Liver (tissue), 9 donors: ENCODE measurements around the gene AIG1. TPM values are rescaled to one million over a fixed set of nuclear protein-coding genes. Genes with fewer than 3 reads are reported as not detected.

Experiments
- DNase-seq: peaks from one replicate; pipeline ENCODE4 v3.0.0-alpha.2; 2017; ENCODE audit warnings: low spot score
- H3K27ac ChIP-seq, 2 donors: one replicate each; pipeline ENCODE4 v1.7.0; 2013; ENCODE audit warnings: inconsistent platforms in 2 of 2, low read length in 2 of 2, control low read depth in 1 of 2, low read depth in 1 of 2, mild to moderate bottlenecking in 1 of 2
- H3K27me3 ChIP-seq, 4 donors: one replicate each; pipeline versions ENCODE4 v1.6.1 to v1.7.0; 2013; ENCODE audit warnings: low read length in 3 of 4, inconsistent platforms in 1 of 4, mild to moderate bottlenecking in 1 of 4, moderate library complexity in 1 of 4; ENCODE audit not compliant: control insufficient read depth in 4 of 4, insufficient read depth in 4 of 4
- H3K36me3 ChIP-seq, 4 donors: one replicate each; pipeline versions ENCODE4 v1.6.1 to v1.7.0; 2013; ENCODE audit warnings: low read length in 3 of 4, mild to moderate bottlenecking in 3 of 4, low read depth in 1 of 4, moderate library complexity in 1 of 4; ENCODE audit not compliant: control insufficient read depth in 4 of 4, insufficient read depth in 3 of 4
- H3K4me1 ChIP-seq, 4 donors: one replicate each; pipeline versions ENCODE4 v1.6.1 to v1.7.0; 2013; ENCODE audit warnings: low read length in 3 of 4, mild to moderate bottlenecking in 3 of 4, moderate library complexity in 1 of 4; ENCODE audit not compliant: control insufficient read depth in 4 of 4, insufficient read depth in 4 of 4
- H3K4me3 ChIP-seq, 3 donors: one replicate each; pipeline versions ENCODE4 v1.6.1 to v1.7.0; 2013; ENCODE audit warnings: low read length in 3 of 3, control low read depth in 1 of 3, low read depth in 1 of 3, mild to moderate bottlenecking in 1 of 3
- H3K9ac ChIP-seq, 2 donors: one replicate each; pipeline ENCODE4 v1.7.0; 2013; ENCODE audit warnings: low read length in 2 of 2, mild to moderate bottlenecking in 2 of 2, moderate library complexity in 2 of 2, control low read depth in 1 of 2, low read depth in 1 of 2
- H3K9me3 ChIP-seq, 4 donors: one replicate each; pipeline versions ENCODE4 v1.6.1 to v1.7.0; 2013; ENCODE audit warnings: low read length in 3 of 4; ENCODE audit not compliant: control insufficient read depth in 4 of 4
- EGR1 ChIP-seq, 2 donors: IDR thresholded peaks; 2 replicates each; pipeline ENCODE4 v1.6.1; 2016 to 2018; ENCODE audit warnings: antibody characterized with exemption in 2 of 2, low read depth in 2 of 2
- FOXA2 ChIP-seq: IDR thresholded peaks from 2 replicates; pipeline ENCODE4 v1.6.1; 2016; ENCODE audit warnings: antibody characterized with exemption
- HNF4A ChIP-seq, 2 donors: conservative IDR thresholded peaks; 2 replicates each; pipeline ENCODE4 v1.6.1; 2016; ENCODE audit warnings: antibody characterized with exemption in 2 of 2, mild to moderate bottlenecking in 2 of 2
- HNF4G ChIP-seq: IDR thresholded peaks from 2 replicates; pipeline ENCODE4 v1.6.1; 2016; ENCODE audit warnings: antibody characterized with exemption
- JUND ChIP-seq, 2 donors: IDR thresholded peaks; 2 replicates each; pipeline ENCODE4 v1.6.1; 2016; ENCODE audit warnings: antibody characterized with exemption in 2 of 2
- NR2F2 ChIP-seq: IDR thresholded peaks from 2 replicates; pipeline ENCODE4 v1.6.1; 2016; ENCODE audit warnings: antibody characterized with exemption
- RAD21 ChIP-seq, 2 donors: IDR thresholded peaks; 2 replicates each; pipeline ENCODE4 v1.6.1; 2016; ENCODE audit warnings: antibody characterized with exemption in 2 of 2, mild to moderate bottlenecking in 2 of 2
- SP1 ChIP-seq: IDR thresholded peaks from 2 replicates; pipeline ENCODE4 v1.6.1; 2018; ENCODE audit warnings: antibody characterized with exemption, mild to moderate bottlenecking
- TAF1 ChIP-seq: conservative IDR thresholded peaks from 2 replicates; pipeline ENCODE4 v1.6.1; 2016; ENCODE audit warnings: antibody characterized with exemption, mild to moderate bottlenecking
- YY1 ChIP-seq: IDR thresholded peaks from 2 replicates; pipeline ENCODE4 v1.6.1; 2016; ENCODE audit warnings: antibody characterized with exemption, mild to moderate bottlenecking
- ZBTB33 ChIP-seq: IDR thresholded peaks from 2 replicates; pipeline ENCODE4 v1.6.1; 2016; ENCODE audit warnings: antibody characterized with exemption
- WGBS: extraction: QIAGEN DNeasy Blood & Tissue Kit; methylation state at CpG from one replicate; pipeline ENCODE4 v1.1.7; 2013; 5-methylcytosine and 5-hydroxymethylcytosine counted together
- polyA plus RNA-seq, 2 donors: library from polyadenylated mRNA; stranded (reverse) in 1 of 2; unstranded in 1 of 2; fragments of 200-250 nt in 1 of 2; fragments of >200 nt in 1 of 2; fragmentation: Nextera tagmentation in 1 of 2; extraction: Ambion mirVana in 1 of 2; gene quantifications; one replicate each; pipeline versions ENCODE4 v1.2.1 to v1.2.3, GENCODE V29; 2013 to 2015
- total RNA-seq, 2 donors: library from RNA; depleted of rRNA; stranded (reverse); fragments of >200 nt; gene quantifications; one replicate each; pipeline ENCODE4 v1.2.3, GENCODE V29; 2014
- TF ChIP-seq, protein P1 (sequence below): IDR thresholded peaks from 2 replicates; pipeline ENCODE4 v1.6.1; 2016; ENCODE audit warnings: antibody characterized with exemption
- TF ChIP-seq, protein P2 (sequence below): fragments of 150-350 bp; IDR thresholded peaks from 2 replicates; pipeline ENCODE4 v1.5.1; 2017; ENCODE audit warnings: improper control_type of control experiment, low read depth, low read length; ENCODE audit not compliant: missing input control
- TF ChIP-seq, protein P3 (sequence below): IDR thresholded peaks from 2 replicates; pipeline ENCODE4 v1.6.1; 2016; ENCODE audit warnings: antibody characterized with exemption, mild to moderate bottlenecking
- donor health status: healthy.
- donor health status: healthy.
- donor health status: healthy.
- donor health status: healthy.
- donor health status: healthy.

AIG1 gene
- total and polyA plus RNA-seq, 4 donors = 74.8 to 169 (median 121) TPM

DNA sequence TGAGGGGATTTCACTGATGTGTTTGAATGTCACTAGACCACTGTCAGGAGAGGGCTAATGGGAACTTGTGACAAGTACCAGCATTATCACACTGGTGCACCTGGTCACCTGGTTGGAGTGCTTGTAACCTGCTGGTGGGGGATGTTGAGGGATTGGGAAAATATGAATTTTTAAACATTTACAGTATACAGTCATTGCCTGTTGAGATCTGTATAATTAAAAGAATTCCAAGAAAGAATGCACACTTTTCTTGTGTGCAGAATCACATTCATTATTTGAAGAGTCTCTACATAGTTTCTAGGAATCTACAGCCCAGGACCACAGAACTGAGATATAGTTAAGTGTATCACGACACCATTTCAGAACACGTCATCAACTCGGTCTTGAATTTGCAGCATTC, 118.4 kb downstream of the AIG1 start:
- Histone ChIP-seq H3K9ac (no peak overlapping the region), H3K4me1 (peaks cover 0 to 7% (median 0%) of the 10 kb centered on the region in 4 donors), H3K4me3 (no peak overlapping the region), H3K27me3 (no peaks in the 10 kb centered on the region), H3K36me3 (peaks cover 0 to 9% (median 5%) of the 10 kb centered on the region in 4 donors), H3K9me3 (no peaks in the 10 kb centered on the region), H3K27ac (no peak overlapping the region)
- TF ChIP-seq TAF1 = no peak
- WGBS = 96% methylated on average over 3 of the region's 3 CpGs
- DNase-seq = no peak

DNA sequence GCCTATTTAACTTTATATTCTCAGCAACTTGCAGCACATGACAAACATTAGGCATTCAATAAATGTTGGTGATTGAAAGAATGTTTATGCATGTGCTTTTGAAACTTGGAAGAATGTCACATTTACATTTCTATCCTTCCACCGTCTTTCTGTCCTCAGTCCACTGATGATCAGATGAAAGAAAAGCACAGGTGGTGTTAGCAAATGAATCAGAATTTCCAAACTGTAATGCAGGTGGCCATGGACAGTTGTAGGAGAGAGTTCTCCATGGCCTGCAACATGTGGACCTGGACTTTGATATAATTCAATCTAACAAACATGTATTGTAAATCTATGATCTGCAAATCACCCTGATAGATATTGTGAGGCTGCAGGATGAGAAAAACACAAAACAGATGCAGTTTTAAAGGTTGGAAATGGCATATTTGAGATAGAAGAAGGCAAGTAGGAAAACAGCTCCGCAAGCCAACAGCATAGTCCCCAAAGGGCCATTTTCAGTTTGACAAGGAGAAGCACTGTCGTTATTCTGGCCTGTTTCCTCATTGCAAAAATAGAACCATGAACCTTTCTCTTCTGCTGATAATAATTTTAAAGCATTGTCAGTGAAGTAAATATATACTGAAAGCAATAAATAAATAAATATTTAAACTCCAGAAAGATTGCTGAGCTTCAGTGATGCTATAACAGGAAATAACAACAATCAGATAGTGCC, 119.4 kb downstream of the AIG1 start:
- H3K27ac ChIP-seq = no peak overlapping the region
- H3K4me3 ChIP-seq = no peak overlapping the region
- H3K27me3 ChIP-seq = no peaks in the 10 kb centered on the region
- TF ChIP-seq EGR1 (IDR thresholded peaks at IDR 0.05; ENCODE audit: low read depth in 2 of 2) (no peak), HNF4G (no peak)
- H3K36me3 ChIP-seq = peaks cover 0 to 17% (median 7%) of the 10 kb centered on the region in 4 donors
- DNase-seq = no peak
- H3K4me1 ChIP-seq = peaks cover 0 to 7% (median 0%) of the 10 kb centered on the region in 4 donors
- H3K9me3 ChIP-seq = no peaks in the 10 kb centered on the region
- no peak overlapping the region for H3K9ac ChIP-seq
- WGBS = 85% methylated on average over 3 of the region's 3 CpGs

DNA sequence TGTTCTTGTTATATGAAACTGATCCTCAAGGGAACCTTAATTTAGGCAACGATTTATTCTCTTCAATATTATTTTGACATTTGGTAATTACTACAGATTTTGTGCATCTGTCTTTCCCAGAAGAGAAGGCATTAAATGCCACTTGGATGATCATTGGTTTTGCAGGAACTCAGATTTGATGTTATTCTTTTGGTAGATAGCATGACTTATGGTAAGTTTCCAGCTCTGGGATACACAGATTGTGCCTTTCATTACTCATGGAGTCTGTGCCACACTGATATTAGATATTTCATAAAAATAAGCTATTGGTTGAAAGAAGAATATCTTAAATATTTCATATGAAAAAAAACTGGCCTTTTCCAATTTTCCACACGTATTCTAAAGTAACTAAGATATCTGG, 120.1 kb downstream of the AIG1 start:
- Histone ChIP-seq H3K27ac (no peak overlapping the region), H3K36me3 (peaks cover 4 to 21% (median 10%) of the 10 kb centered on the region in 4 donors), H3K4me3 (no peak overlapping the region), H3K4me1 (peaks cover 0 to 6% (median 0%) of the 10 kb centered on the region in 4 donors), H3K9me3 (no peaks in the 10 kb centered on the region), H3K9ac (no peak overlapping the region), H3K27me3 (no peaks in the 10 kb centered on the region)
- TF ChIP-seq SP1 (no peak), EGR1 (IDR thresholded peaks at IDR 0.05; ENCODE audit: low read depth in 2 of 2) (no peak), ZBTB33 (no peak), TAF1 (no peak), YY1 (no peak), HNF4A (conservative IDR thresholded peaks at IDR 0.05) (no peak), RAD21 (IDR thresholded peaks at IDR 0.05) (no peak), FOXA2 (no peak), NR2F2 (no peak), JUND (IDR thresholded peaks at IDR 0.05) (no peak)
- TF ChIP-seq, protein P1, sequence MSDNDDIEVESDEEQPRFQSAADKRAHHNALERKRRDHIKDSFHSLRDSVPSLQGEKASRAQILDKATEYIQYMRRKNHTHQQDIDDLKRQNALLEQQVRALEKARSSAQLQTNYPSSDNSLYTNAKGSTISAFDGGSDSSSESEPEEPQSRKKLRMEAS = no peak
- TF ChIP-seq, protein P2, sequence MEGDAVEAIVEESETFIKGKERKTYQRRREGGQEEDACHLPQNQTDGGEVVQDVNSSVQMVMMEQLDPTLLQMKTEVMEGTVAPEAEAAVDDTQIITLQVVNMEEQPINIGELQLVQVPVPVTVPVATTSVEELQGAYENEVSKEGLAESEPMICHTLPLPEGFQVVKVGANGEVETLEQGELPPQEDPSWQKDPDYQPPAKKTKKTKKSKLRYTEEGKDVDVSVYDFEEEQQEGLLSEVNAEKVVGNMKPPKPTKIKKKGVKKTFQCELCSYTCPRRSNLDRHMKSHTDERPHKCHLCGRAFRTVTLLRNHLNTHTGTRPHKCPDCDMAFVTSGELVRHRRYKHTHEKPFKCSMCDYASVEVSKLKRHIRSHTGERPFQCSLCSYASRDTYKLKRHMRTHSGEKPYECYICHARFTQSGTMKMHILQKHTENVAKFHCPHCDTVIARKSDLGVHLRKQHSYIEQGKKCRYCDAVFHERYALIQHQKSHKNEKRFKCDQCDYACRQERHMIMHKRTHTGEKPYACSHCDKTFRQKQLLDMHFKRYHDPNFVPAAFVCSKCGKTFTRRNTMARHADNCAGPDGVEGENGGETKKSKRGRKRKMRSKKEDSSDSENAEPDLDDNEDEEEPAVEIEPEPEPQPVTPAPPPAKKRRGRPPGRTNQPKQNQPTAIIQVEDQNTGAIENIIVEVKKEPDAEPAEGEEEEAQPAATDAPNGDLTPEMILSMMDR = no peak
- TF ChIP-seq, protein P3, sequence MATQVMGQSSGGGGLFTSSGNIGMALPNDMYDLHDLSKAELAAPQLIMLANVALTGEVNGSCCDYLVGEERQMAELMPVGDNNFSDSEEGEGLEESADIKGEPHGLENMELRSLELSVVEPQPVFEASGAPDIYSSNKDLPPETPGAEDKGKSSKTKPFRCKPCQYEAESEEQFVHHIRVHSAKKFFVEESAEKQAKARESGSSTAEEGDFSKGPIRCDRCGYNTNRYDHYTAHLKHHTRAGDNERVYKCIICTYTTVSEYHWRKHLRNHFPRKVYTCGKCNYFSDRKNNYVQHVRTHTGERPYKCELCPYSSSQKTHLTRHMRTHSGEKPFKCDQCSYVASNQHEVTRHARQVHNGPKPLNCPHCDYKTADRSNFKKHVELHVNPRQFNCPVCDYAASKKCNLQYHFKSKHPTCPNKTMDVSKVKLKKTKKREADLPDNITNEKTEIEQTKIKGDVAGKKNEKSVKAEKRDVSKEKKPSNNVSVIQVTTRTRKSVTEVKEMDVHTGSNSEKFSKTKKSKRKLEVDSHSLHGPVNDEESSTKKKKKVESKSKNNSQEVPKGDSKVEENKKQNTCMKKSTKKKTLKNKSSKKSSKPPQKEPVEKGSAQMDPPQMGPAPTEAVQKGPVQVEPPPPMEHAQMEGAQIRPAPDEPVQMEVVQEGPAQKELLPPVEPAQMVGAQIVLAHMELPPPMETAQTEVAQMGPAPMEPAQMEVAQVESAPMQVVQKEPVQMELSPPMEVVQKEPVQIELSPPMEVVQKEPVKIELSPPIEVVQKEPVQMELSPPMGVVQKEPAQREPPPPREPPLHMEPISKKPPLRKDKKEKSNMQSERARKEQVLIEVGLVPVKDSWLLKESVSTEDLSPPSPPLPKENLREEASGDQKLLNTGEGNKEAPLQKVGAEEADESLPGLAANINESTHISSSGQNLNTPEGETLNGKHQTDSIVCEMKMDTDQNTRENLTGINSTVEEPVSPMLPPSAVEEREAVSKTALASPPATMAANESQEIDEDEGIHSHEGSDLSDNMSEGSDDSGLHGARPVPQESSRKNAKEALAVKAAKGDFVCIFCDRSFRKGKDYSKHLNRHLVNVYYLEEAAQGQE = no peak
- no peak for DNase-seq
- 91% methylated on average over 2 of the region's 2 CpGs for WGBS
